Hepatic stellate cell (primary cell): ENCODE data around the gene CFHR5.
"Not testable (repeated sequence)": the region's sequence is repeated elsewhere in the genome, so short reads cannot be mapped to it uniquely, and the experiment has no call there.

ENCODE experiments used
- DNase-seq: peaks from one replicate; pipeline ENCODE4 v3.0.0; 2011; ENCODE audit warnings: low spot score

The CFHR5 gene

DNA sequence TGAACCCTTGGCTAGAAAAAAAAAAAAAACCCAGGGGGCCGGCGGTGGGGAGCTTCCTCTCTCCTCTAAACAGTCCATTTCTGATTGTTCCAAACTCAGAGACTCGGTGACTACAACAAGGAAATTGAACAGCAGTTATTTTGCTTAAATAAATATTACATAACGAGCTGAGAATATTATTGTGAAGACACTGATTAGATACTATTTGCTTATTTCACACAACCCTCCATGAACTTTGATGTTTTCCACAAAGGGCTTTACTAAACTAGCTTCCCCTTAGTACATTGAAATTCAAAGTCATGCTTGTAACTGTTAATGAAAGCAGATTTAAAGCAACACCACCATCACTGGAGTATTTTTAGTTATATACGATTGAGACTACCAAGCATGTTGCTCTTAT lies at the start of gene CFHR5:
Gene CFHR5, plus strand, starts transcription at position 279 of the 400 bp plus-strand sequence. Its CDS starts 109 bp downstream, at position 388.
- no peak for DNase-seq

DNA sequence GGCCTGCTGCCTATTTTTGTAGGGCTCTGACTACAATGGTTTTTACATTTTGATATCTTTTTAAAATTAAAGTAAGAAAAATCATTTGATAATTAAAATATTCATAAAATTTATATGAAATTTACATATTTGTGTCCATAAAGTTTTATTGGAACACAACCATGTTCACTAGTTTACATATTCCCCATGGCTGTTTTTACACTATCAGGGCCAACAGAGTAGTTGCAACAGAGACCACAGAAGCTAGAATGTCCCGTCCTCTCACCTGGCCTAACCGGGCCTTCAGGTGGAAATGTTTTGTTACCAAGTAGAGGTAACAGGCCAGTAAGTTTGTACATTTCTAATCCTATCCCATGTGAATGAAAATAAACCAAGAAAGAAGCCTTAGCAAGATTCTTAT lies 44.5 kb upstream of the CFHR5 start:
- not testable (repeated sequence) for DNase-seq

DNA sequence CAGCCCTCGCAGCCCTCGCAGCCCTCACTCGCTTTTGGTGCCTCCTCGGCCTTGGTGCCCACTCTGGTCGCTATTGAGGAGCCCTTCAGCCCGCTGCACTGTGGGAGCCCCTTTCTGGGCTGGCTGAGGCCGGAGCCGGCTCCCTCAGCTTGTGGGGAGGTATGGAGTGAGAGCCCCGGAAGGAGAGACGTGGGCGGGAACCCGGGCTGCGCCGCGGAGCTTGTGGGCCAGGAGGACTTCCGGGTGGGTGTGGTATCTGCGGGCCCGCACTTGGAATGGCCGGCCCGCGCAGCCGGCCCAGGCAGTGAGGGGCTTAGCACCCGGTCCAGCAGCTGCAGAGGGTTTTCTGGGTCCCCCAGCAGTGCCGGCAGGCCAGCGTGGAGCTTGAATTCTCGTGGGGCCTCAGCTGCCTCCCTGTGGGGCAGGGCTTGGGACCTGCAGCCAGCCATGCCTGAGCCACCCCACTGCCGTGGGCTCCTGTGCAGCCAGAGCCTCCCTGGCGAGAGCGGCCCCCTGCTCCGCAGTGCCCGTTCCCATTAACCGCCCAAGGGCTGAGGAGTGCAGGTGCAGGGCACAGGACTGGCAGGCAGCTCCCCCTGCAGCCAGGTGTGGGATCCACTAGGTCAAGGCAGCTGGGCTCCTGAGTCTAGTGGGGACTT lies 43.7 kb upstream of the CFHR5 start:
- no peak for DNase-seq

DNA sequence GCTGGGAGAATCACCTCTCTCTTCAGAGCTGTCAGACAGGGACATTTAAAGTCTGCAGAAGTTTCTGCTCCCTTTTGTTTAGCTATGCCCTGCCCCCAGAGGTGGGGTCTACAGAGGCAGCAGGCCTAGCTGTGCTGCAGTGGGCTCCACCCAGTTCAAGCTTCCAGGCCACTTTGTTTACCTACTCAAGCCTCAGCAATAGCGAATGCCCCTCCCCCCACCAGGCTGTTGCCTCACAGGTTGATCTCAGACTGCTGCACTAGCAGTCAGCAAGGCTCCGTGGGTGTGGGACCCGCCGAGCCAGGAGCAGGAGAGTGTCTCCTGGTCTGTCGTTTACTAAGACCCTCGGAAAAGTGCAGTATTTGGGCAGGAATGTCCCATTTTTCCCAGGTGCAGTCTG lies 35.9 kb upstream of the CFHR5 start:
- DNase-seq: not testable (repeated sequence)

DNA sequence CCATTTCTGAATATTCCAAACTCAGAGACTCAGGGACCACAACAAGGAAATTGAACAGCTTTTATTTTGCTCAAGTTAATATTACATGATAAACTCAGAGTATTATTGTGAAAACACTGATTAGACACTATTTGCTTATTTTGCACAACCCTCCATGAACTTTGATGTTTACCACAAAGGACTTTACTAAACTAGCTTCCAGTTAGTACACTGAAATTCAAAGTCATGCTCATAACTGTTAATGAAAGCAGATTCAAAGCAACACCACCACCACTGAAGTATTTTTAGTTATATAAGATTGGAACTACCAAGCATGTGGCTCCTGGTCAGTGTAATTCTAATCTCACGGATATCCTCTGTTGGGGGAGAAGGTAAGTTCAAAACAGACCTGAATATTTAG lies 33.8 kb upstream of the CFHR5 start, which contains the start of gene CFHR2:
Gene CFHR2, plus strand, starts transcription at position 171 of the 400 bp plus-strand sequence. Its CDS starts 143 bp downstream, at position 314.
- DNase-seq: not testable (repeated sequence)

DNA sequence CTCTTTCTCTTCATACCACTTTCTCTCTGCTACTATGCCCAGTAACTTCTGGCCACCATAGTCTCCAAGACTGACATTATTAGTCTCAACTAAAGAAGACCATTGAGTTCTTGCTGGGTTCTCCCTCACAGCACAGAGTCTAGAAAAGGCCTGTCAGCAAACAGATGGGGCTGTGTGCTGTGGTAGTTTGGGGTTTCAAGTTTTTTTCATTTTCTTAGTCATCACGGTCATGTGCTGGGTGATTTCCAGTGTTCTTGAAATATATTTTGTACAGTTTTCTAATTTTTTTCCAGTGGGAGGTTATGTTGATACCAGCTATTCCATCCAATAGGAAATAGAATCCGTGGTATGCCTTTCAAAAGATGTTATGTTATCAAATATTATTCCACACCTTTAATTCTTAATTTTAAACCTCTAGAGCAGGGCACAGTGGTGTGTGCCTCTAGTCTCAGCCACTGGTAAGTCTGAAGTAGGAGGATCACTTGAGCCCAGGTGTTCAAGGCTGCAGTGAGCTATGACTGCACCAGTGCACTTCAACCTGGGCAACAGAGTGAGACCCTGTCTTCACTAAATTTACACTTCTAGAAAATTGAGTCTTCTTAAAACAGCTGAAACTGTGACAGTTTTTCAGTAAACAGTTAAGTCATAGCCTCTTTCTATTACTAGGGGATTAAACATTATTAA lies 25.5 kb upstream of the CFHR5 start:
- no peak for DNase-seq

DNA sequence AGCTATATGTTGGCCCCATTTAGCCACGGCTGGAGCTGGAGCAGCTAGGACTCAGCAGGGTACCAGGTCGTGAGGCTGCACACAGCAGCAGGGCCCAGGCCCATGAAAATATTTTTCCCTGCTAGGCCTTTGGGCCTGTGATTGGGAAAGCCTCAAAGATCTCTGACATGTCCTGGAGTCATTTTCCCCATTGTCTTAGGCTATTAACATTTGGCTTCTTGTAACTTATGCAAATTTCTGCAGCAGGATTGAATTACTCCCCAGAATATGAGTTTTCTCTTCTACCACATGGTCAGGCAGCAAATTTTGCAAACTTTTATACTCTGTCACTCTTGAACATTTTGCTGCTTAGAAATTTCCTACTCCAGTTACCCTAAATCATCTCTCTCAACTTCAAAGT lies 22.6 kb upstream of the CFHR5 start:
- no peak for DNase-seq

DNA sequence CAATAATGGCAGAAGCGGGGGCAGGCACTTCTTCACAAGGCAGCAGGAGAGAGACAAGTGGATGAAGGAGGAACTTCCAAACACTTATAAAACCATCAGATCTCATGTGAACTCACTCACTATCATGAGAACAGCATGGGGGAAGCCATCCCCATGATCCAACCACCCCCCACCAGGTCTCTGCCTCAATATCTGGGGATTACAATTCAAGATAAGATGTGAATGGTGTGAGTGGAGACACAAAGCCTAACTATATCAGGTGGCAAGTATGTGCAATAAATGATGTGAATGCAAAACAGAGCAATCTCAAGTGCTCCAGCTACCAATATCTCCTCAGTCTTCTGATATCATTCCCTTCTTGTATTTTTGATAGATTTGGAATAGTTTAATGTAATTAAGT lies 21.4 kb upstream of the CFHR5 start:
- no peak for DNase-seq

DNA sequence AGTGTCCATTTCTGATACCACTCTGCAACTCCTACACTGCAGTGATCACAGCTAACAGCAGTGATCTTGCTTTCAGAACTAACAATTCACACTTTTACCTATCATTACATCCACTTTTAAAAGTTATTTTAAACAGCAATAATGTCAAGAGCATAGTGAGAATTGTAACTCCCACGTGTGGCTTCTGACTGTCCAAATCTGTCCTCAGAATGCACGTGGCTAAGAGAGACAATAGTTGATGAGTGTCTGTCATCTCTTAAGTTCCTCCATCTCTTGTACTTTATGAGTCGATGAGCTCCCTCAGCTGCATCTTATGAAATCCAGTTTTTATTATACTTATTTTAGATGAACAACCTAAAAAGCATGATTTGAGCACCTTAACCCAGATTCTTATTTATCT lies 16.5 kb upstream of the CFHR5 start:
- no peak for DNase-seq

DNA sequence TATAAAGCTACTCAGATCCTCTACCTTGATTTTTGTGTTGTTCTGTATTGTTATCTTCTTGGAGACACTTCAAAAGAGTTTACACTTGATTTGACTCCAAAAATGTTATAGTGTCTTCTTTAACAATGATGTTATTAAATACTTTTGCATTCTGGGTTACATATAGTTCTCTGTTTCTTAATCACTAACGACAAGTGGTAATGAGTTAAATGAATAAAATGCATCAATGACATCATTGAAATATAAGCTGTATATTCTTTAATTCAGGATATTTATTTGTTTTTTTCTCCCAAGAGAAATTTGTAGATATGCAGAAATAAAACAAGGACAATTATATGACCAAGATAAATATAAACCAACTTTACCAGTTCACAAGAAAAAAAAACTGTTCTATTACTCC lies 7.2 kb upstream of the CFHR5 start:
- no peak for DNase-seq

DNA sequence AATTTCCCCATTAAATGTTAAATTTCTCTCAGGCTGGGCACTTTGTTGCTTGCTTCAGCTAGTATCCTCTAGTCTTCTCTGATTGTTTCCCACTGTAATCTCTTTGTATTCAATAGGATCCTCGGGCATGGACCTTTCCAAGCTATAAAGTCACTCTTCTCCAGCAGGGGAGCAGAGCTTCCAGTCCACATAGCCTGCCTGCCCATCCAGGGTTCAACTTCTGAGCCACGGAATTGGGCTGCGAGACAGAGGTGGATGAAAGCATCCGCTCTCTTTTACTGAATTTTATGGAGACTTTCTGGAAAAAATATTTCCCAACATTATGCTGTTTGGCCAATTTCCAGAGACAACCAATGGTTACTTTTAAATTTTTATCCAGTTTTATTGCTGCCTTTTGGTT lies 1.1 kb upstream of the CFHR5 start:
- DNase-seq: no peak

DNA sequence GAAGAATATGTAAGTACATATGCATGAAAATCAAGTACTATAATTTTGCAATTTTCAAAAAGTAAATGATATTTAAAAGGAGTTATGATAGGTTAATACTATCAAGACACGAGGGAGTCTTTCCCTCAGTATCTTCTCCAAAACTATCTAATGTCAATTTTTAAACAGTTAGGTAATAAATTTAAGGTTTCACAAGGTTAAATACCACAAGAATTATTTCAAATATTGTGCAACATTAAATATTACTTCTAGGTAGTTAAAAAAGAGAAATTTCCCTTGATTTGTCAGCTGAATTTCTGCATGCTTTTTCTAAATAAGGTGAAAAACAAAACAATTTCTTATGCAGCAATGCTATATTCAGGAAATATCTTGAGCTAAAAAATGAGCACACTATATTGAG lies 3.5 kb downstream of the CFHR5 start:
- no peak for DNase-seq

DNA sequence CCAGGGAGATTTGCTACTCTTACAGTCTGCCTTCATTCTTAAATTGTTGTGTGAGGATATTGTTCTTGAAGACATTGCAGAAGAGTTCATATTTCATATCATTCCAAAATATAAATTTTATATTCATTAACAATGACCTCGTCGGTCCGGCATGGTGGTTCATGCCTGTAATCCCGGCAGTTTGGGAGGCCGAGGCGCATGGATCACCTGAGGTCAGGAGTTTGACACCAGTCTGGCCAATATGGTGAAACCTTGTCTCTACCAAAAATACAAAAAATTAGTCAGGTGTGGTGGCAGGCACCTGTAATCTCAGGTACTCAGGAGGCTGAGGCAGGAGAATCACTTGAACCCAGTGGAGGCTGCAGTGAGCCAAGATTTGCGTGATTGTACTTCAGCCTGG lies 4.9 kb downstream of the CFHR5 start:
- DNase-seq: not testable (repeated sequence)

DNA sequence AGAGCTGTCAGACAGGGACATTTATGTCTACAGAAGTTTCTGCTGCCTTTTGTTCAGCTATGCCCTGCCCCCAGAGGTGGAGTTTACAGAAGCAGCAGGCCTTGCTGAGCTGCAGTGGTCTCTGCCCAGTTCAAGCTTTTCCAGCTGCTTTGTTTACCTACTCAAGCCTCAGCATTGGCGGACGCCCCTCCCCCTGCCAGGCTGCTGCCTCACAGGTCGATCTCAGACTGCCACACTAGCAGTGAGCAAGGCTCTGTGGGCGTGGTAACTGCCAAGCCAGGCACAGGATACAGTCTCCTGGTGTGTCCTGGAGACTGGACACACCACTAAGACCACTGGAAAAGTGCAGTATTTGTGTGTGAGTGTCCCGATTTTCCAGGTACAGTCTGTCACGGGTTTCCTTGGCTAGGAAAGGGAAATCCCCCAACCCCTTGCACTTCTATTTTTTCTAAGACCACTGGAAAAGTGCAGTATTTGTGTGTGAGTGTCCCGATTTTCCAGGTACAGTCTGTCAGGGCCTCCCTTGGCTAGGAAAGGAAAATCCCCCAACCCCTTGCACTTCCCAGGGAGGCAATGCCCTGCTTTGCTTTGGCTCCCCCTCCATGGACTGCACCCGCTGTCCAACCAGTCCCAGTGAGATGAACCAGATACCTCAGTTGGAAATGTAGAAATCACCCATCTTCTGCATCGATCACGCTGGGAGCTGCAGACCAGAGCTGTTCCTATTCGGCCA lies 14.7 kb downstream of the CFHR5 start:
- DNase-seq: not testable (repeated sequence)

DNA sequence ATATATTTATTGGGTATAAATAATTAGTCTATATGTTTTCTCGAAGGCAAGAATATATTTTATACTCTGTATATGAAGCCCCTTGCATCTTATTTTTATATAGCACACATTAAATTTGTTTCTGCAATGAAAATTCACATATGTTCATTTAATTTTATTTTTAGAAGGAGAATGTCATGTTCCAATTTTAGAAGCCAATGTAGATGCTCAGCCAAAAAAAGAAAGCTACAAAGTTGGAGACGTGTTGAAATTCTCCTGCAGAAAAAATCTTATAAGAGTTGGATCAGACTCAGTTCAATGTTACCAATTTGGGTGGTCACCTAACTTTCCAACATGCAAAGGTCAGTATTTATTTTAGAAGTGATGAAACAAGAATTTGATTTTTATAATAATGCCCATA lies 16.6 kb downstream of the CFHR5 start:
- no peak for DNase-seq

DNA sequence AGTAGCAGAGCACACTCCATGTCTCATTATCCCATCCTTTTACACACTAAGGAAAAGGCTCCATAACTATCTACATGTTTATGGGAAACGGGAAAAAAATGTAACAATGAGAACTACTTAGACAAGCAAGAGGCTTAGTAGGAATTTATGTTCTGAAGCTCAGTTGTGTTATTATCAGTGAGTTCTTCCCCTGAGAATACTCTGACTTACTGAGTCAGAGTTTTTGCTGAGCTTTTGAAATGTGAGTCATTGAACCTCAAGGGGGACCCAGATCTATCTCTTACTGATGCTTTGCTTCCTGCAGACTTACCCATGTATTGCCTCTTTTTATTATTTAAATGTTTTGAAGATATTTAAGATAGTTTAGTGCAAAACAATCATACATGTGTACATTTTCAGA lies 20.1 kb downstream of the CFHR5 start:
- DNase-seq: peak; percentile 52

DNA sequence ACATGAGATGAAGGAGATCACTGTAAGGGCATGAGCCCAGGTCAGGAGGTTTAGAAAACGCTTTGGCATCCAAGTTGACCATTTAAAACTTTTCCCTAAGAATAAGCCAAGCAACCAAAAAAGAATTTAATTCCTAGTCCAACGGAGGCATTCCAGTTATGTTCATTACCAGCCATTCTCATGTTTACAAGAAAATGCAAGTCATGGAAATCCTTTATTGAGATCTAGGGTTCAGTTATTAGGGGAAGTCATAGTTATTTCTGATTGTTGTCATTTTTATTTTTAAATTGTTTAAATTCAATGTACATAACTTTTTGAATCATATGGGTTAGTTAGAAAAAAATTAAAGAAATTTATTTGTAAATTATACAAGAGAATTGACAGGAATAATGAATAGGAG lies 24.5 kb downstream of the CFHR5 start:
- no peak for DNase-seq

DNA sequence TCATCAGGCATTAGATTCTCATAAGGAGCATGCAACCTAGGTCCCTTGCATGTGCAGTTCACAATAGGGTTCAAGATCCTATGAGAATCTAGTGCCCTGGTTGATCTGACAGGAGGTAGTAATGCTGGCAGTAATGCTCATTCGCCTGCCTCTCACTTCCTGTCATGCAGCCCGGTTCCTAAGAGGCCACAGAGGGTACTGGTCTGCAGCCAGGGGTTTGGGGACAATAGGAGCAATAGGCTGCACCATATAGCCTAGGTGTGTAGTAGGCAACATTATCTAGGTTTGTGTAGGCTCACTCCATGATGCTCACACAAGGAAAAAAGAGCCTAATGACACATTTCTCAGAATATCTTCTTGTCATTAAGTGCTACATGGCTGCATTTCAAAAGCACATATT lies 25.8 kb downstream of the CFHR5 start:
- DNase-seq: no peak

DNA sequence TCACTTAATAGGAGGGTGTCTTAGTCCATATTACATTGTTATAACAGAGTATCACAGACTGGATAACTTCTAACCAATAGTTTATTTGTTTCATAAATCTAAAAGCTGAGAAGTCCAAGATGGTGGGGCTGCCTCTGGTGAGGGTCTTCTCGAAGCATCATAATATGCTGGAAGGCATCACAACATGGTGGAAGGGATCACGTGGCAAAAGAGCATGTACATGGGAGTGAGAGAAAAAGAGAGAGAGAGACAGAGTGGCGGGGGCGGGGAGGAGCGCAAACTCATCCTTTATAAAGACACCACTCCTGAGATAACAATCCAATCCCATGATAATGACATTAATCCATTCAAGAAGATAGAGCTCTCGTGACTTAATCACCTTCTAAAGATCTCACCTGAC lies 31.5 kb downstream of the CFHR5 start:
- DNase-seq: no peak

DNA sequence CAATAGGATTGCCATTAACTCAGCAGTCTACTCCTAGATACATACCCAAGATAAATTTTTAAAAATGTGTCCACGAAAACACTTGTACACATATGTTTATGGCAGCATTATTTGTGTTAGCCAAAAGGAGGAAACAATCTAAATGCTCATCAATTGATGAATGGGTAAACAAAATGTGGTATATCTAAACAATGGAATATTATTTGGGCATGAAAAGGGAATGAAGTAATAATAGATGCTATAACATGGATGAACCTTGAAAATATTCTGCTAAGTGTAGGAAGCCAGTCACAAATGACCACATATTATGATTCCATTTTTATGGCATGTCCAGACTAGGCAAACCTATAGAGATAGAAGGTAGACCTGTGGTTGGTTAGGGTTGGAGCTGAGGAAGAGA lies 34.3 kb downstream of the CFHR5 start:
- no peak for DNase-seq

DNA sequence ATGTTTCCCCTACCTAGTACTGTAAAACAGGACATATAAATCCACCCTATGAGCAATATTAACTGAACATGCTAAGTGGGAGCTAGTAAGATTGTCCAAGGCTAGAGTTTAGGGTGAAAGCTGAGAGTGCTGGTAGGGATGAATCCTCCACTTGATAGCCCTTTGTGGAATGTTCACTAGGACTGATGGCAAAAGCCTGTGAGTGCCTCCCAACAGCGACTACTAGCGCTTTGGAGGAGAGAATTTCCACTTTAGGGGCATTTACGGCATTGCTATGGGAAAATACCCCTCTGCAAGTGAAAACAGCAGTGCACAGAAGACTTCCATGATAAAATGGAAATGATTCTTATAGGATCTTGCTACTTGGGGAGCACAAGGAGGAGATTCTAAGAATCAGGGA lies 35.9 kb downstream of the CFHR5 start:
- DNase-seq: no peak

DNA sequence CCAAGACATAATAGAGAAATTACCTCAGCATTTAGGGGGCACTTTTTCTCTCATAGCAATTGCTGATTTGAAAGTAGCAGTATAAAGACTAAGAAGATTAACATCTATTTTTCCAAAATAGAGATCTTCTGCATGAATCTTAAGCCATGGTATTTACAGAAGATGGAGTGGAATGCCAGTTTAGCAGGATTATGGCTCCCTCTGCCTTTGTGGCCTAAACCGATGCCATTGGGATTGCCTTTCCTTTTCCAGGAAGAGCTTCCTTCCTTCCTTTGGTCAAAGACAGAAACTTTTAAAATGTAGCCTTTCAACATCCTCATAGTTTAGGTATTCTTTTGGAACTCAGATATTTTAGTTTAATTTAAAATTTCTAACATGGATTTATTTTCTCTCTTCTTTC lies 39.4 kb downstream of the CFHR5 start:
- DNase-seq: no peak

DNA sequence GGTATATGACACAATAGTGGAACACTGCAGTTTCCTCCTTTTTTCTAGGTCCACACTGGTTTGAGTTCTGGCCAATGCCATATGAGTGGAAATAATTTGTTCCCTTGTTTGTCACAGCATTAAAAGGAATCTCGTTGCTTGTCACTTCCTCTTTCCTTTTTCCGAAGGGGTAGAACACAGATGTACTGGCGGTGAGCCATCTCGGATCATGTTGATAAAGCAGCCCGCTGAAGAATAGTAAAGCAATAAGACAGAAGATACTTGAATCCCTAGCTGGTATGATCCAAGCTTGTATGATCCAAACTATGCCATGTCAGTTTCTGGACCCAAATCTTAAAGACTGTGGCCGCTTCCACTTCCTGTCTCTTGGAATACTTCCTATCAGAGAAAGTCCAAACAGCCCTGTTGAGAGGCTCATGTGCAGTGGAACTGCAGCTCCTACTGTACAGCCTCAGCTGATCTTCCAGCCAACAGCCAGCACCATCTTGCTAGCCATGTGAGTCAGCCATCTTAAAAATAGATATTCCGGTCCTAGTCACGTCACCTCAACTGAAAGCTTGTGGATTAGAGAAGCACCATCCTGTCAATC lies 40.3 kb downstream of the CFHR5 start:
- no peak for DNase-seq
